DND-41 (cell line): ENCODE data around the gene TECPR1.

Experiments used
- ATAC-seq: fragments of 200-7000 bp; cut with Tn5 transposase; 3 replicates; pipeline ENCODE4 v1.9.1; 2021; ENCODE audit warnings: low read depth; ENCODE audit not compliant: insufficient read depth
- DNase-seq: peaks from one replicate; pipeline ENCODE4 v3.0.0-alpha.2; 2020
- H2AFZ ChIP-seq: 2 replicates; pipeline ENCODE4 v1.6.0; 2012; ENCODE audit warnings: low read depth, low read length
- H3K27ac ChIP-seq: 2 replicates; pipeline ENCODE4 v1.5.1; 2012; ENCODE audit warnings: low read length, inconsistent platforms
- H3K27me3 ChIP-seq: fragments of 200-600 bp; sonication (generic); 2 replicates; pipeline ENCODE4 v1.6.0; 2012; ENCODE audit warnings: low read length, mild to moderate bottlenecking, inconsistent platforms; ENCODE audit not compliant: insufficient read depth, poor library complexity
- H3K36me3 ChIP-seq: 2 replicates; pipeline ENCODE4 v1.5.1; 2012; ENCODE audit warnings: low read length, inconsistent platforms; ENCODE audit not compliant: insufficient read depth
- H3K4me1 ChIP-seq: 2 replicates; pipeline ENCODE4 v1.5.1; 2012; ENCODE audit warnings: mild to moderate bottlenecking, low read length; ENCODE audit not compliant: insufficient read depth
- H3K4me2 ChIP-seq: 2 replicates; pipeline ENCODE4 v1.6.0; 2012; ENCODE audit warnings: mild to moderate bottlenecking, moderate library complexity, low read length, inconsistent platforms; ENCODE audit not compliant: insufficient read depth
- H3K4me3 ChIP-seq, 2 experiments: fragments of 200-600 bp in 1 of 2; shearing (Covaris generic) in 1 of 2; 2 replicates each; pipeline ENCODE4 v1.5.1; 2012 to 2016; ENCODE audit warnings: inconsistent platforms in 2 of 2, low read length in 2 of 2, mild to moderate bottlenecking in 2 of 2, low read depth in 1 of 2, moderate library complexity in 1 of 2
- H3K79me2 ChIP-seq: 2 replicates; pipeline ENCODE4 v1.6.0; 2012; ENCODE audit warnings: low read length, inconsistent platforms; ENCODE audit not compliant: insufficient read depth
- H3K9ac ChIP-seq: 2 replicates; pipeline ENCODE4 v1.6.0; 2012; ENCODE audit warnings: low read depth, mild to moderate bottlenecking, inconsistent platforms, low read length, moderate library complexity
- H3K9me3 ChIP-seq: 2 replicates; pipeline ENCODE4 v1.5.1; 2012; ENCODE audit warnings: low read length, moderate library complexity, mild to moderate bottlenecking, inconsistent platforms; ENCODE audit not compliant: insufficient read depth, severe bottlenecking
- H4K20me1 ChIP-seq: 2 replicates; pipeline ENCODE4 v1.6.0; 2012; ENCODE audit warnings: low read length; ENCODE audit not compliant: insufficient read depth
- EZH2 ChIP-seq: IDR thresholded peaks from 3 replicates; pipeline ENCODE4 v1.6.1; 2012; ENCODE audit warnings: borderline replicate concordance, low read depth, mild to moderate bottlenecking, moderate library complexity, low read length, inconsistent platforms; ENCODE audit not compliant: severe bottlenecking
- TF ChIP-seq, protein P1 (sequence below): IDR thresholded peaks from 2 replicates; pipeline ENCODE4 v1.5.1; 2012; ENCODE audit warnings: borderline replicate concordance, low read length, moderate library complexity, mild to moderate bottlenecking; ENCODE audit not compliant: poor library complexity, severe bottlenecking; ENCODE audit errors: extremely low read depth

The TECPR1 gene

DNA sequence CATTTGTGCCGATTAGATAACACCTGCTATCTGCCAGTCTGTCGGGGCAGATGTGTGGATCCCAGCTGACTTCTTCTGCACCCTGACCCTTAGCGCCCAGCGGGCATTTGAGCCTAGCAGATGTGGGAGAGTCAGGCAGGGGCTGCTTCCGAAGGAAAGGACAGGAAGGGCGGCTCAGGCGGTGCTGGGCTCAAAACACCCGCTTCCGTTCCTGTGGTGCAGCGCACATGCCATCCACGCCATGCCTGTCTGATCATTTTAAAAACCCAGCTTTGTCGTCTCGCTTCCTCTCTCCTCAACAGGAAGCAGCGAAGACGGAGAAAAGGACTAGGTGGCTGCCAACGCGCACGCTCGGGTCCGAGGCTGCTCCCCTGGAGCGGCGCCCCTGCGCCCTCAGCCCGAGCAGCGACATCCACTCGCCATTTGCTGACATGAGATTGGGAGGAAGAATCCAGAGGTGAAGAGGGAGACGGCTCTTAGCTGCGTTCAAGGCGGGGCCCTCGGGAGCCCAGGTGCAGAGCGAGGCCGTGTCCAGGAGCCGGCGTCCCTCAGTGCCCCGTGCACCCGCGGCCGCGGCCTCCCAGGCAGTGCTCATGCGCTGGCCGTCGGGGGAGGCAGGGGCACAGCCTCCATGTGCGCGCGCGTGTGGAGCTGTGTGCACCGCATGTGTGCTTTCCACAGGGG lies 46.7 kb downstream of the TECPR1 start:
- DNase-seq = no peak
- TF ChIP-seq EZH2 = no peak
- TF ChIP-seq, protein P1, sequence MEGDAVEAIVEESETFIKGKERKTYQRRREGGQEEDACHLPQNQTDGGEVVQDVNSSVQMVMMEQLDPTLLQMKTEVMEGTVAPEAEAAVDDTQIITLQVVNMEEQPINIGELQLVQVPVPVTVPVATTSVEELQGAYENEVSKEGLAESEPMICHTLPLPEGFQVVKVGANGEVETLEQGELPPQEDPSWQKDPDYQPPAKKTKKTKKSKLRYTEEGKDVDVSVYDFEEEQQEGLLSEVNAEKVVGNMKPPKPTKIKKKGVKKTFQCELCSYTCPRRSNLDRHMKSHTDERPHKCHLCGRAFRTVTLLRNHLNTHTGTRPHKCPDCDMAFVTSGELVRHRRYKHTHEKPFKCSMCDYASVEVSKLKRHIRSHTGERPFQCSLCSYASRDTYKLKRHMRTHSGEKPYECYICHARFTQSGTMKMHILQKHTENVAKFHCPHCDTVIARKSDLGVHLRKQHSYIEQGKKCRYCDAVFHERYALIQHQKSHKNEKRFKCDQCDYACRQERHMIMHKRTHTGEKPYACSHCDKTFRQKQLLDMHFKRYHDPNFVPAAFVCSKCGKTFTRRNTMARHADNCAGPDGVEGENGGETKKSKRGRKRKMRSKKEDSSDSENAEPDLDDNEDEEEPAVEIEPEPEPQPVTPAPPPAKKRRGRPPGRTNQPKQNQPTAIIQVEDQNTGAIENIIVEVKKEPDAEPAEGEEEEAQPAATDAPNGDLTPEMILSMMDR = no peak
- no peaks in the 10 kb centered on the region for H3K27me3 ChIP-seq

DNA sequence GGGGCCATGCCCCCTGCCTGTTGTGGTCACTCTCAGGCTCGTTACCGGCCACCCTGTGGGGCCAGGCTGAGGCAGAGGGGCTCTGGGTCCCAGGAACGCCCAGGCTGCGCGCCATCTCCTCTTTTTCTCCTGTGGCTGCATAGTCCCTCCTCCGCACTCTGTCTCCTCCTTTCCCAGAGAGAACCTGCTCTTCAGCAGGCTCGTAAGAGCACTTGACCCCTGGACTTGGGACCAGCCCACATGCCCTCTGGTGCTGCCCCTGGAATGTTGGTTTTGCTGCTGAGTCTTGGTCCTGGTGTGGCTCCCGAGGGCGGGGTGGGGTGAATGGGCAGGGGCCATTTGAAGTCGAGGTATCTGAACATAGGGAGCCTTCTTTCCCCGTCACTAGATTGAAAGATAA lies 47.4 kb downstream of the TECPR1 start:
- Histone ChIP-seq H3K4me3 (no peak overlapping the region), H3K79me2 (no peaks in the 10 kb centered on the region), H3K9me3 (no peaks in the 10 kb centered on the region), H3K4me2 (no peak overlapping the region), H3K36me3 (peaks cover 48% of the 10 kb centered on the region), H2AFZ (no peak overlapping the region), H3K27ac (no peak overlapping the region), H3K4me1 (peaks cover 25% of the 10 kb centered on the region), H3K27me3 (no peaks in the 10 kb centered on the region), H4K20me1 (peaks cover 28% of the 10 kb centered on the region), H3K9ac (no peak overlapping the region)
- no peak for TF ChIP-seq EZH2
- TF ChIP-seq, protein P1 = no peak
- no peak for ATAC-seq
- no peak for DNase-seq

More for the DNA sequence above, 46.7 kb downstream of the TECPR1 start:
- H3K9ac ChIP-seq = no peak overlapping the region
- H2AFZ ChIP-seq = no peak overlapping the region
- H3K4me1 ChIP-seq = peaks cover 22% of the 10 kb centered on the region
- H3K9me3 ChIP-seq = no peaks in the 10 kb centered on the region
- peaks cover 24% of the 10 kb centered on the region for H4K20me1 ChIP-seq
- H3K4me2 ChIP-seq = no peak overlapping the region
- no peaks in the 10 kb centered on the region for H3K79me2 ChIP-seq
- no peak overlapping the region for H3K27ac ChIP-seq
- ATAC-seq = no peak
- peaks cover 45% of the 10 kb centered on the region for H3K36me3 ChIP-seq
- no peak overlapping the region for H3K4me3 ChIP-seq

DNA sequence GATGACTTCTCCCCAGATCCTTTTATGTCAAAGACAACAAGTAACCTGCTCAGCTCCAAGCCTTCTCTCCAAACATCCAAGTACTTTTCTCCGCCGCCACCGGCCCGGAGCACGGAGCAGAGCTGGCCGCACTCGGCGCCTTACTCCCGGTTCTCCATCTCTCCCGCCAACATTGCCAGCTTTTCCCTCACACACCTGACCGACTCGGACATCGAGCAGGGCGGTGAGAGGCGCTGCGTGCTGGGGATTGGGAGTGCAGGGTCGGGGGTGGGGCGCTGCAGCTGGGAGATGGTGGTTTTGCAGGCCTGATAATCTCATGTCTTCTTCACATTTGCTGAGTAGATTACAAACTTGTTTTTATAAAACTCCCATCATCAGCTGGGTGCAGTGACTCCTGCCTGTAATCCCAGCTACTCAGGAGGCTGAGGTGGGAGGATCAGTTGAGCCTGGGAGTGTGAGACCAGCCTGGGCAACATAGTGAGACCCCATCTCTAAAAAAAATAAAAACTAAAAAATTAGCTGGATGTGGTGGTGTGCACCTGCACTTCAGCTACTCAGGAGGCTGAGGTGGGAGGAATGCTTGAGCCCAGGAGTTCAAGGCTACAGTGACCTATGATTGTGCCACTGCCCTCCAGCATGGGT lies 47.9 kb downstream of the TECPR1 start:
- ATAC-seq (no peak), DNase-seq (no peak)
- H3K27me3 ChIP-seq = no peaks in the 10 kb centered on the region
- H2AFZ ChIP-seq = no peak overlapping the region
- no peak overlapping the region for H3K4me2 ChIP-seq
- H3K9me3 ChIP-seq = no peaks in the 10 kb centered on the region
- no peak overlapping the region for H3K27ac ChIP-seq
- H3K79me2 ChIP-seq = no peaks in the 10 kb centered on the region
- no peak overlapping the region for H3K9ac ChIP-seq
- no peak overlapping the region for H3K4me3 ChIP-seq
- no peak for TF ChIP-seq EZH2
- TF ChIP-seq, protein P1 = no peak
- H3K36me3 ChIP-seq = peaks cover 48% of the 10 kb centered on the region
- peaks cover 28% of the 10 kb centered on the region for H4K20me1 ChIP-seq
- H3K4me1 ChIP-seq = peaks cover 25% of the 10 kb centered on the region
